SK-N-SH treated with all-trans-retinoic acid at 6 μM for 48 hours (cell line): ENCODE measurements around the gene PDCD1.

Experiments used
- ATAC-seq: fragments of 200-7000 bp; cut with Tn5 transposase; 3 replicates; pipeline ENCODE4 v1.9.1; 2020; ENCODE audit warnings: mild to moderate bottlenecking, moderate library complexity
- BACH2 ChIP-seq: fragments of 250-450 bp; sonication (Bioruptor Pico); IDR thresholded peaks from 2 replicates; pipeline ENCODE4 v1.9.0; 2021; ENCODE audit warnings: mild to moderate bottlenecking, borderline replicate concordance
- ESRRG ChIP-seq: fragments of 250-450 bp; sonication (Bioruptor Pico); IDR thresholded peaks from 2 replicates; pipeline ENCODE4 v1.6.1; 2021; ENCODE audit warnings: mild to moderate bottlenecking
- GLIS3 ChIP-seq: fragments of 250-450 bp; sonication (Bioruptor Pico); IDR thresholded peaks from 2 replicates; pipeline ENCODE4 v1.5.0; 2020; ENCODE audit warnings: mild to moderate bottlenecking, moderate library complexity
- ISL1 ChIP-seq: fragments of 250-450 bp; sonication (Bioruptor Pico); IDR thresholded peaks from 2 replicates; pipeline ENCODE4 v2.1.2; 2022; ENCODE audit warnings: mild to moderate bottlenecking, moderate library complexity
- OSR1 ChIP-seq: fragments of 250-450 bp; sonication (Bioruptor Pico); IDR thresholded peaks from 2 replicates; pipeline ENCODE4 v1.8.0; 2022; ENCODE audit warnings: moderate library complexity, mild to moderate bottlenecking, inconsistent platforms
- PPARA ChIP-seq: fragments of 250-450 bp; sonication (Bioruptor Pico); IDR thresholded peaks from 2 replicates; pipeline ENCODE4 v1.5.0; 2020; ENCODE audit warnings: mild to moderate bottlenecking, borderline replicate concordance
- RARB ChIP-seq: fragments of 250-450 bp; sonication (Bioruptor Pico); IDR thresholded peaks from 2 replicates; pipeline ENCODE4 v1.8.0; 2021; ENCODE audit warnings: mild to moderate bottlenecking, moderate library complexity
- TOX ChIP-seq: fragments of 250-450 bp; sonication (Bioruptor Pico); IDR thresholded peaks from 2 replicates; pipeline ENCODE4 v1.8.0; 2021; ENCODE audit warnings: mild to moderate bottlenecking, moderate library complexity, borderline replicate concordance
- ZC3H10 ChIP-seq: fragments of 250-450 bp; sonication (Bioruptor Pico); IDR thresholded peaks from 2 replicates; pipeline ENCODE4 v1.5.1; 2021; ENCODE audit warnings: mild to moderate bottlenecking, moderate library complexity
- ZFP3 ChIP-seq: fragments of 250-450 bp; sonication (Bioruptor Pico); IDR thresholded peaks from 2 replicates; pipeline ENCODE4 v1.5.0; 2020; ENCODE audit warnings: mild to moderate bottlenecking, moderate library complexity
- ZFP30 ChIP-seq: fragments of 450-650 bp; formaldehyde crosslinking; IDR thresholded peaks from 2 replicates; pipeline ENCODE4 v1.5.0; 2022; ENCODE audit warnings: mild to moderate bottlenecking, moderate library complexity
- ZNF565 ChIP-seq: fragments of 450-650 bp; formaldehyde crosslinking; conservative IDR thresholded peaks from 2 replicates; pipeline ENCODE4 v1.5.0; 2020; ENCODE audit warnings: low read depth, mild to moderate bottlenecking, moderate library complexity
- ZNF70 ChIP-seq: fragments of 450-650 bp; formaldehyde crosslinking; IDR thresholded peaks from 2 replicates; pipeline ENCODE4 v1.5.0; 2020; ENCODE audit warnings: mild to moderate bottlenecking, moderate library complexity
- ZNF8 ChIP-seq: fragments of 450-650 bp; formaldehyde crosslinking; IDR thresholded peaks from 2 replicates; pipeline ENCODE4 v1.5.0; 2020; ENCODE audit warnings: mild to moderate bottlenecking, moderate library complexity
- TF ChIP-seq, protein P1 (sequence below): fragments of 250-450 bp; sonication (Bioruptor Pico); IDR thresholded peaks from 2 replicates; pipeline ENCODE4 v1.8.0; 2020; ENCODE audit warnings: mild to moderate bottlenecking, moderate library complexity, borderline replicate concordance
- TF ChIP-seq, protein P2 (sequence below): fragments of 250-450 bp; sonication (Bioruptor Pico); IDR thresholded peaks from 2 replicates; pipeline ENCODE4 v1.5.1; 2020; ENCODE audit warnings: low read depth, mild to moderate bottlenecking, moderate library complexity
- TF ChIP-seq, protein P3 (sequence below): fragments of 250-450 bp; sonication (Bioruptor Pico); IDR thresholded peaks from 2 replicates; pipeline ENCODE4 v1.5.1; 2021; ENCODE audit warnings: mild to moderate bottlenecking, moderate library complexity
- TF ChIP-seq, protein P4 (sequence below): fragments of 250-450 bp; sonication (Bioruptor Pico); IDR thresholded peaks from 2 replicates; pipeline ENCODE4 v1.5.0; 2020; ENCODE audit warnings: mild to moderate bottlenecking, moderate library complexity
- TF ChIP-seq, protein P5 (sequence below): fragments of 250-450 bp; sonication (Bioruptor Pico); IDR thresholded peaks from 2 replicates; pipeline ENCODE4 v1.8.0; 2021; ENCODE audit warnings: low read depth, mild to moderate bottlenecking, moderate library complexity, borderline replicate concordance

PDCD1 gene

DNA sequence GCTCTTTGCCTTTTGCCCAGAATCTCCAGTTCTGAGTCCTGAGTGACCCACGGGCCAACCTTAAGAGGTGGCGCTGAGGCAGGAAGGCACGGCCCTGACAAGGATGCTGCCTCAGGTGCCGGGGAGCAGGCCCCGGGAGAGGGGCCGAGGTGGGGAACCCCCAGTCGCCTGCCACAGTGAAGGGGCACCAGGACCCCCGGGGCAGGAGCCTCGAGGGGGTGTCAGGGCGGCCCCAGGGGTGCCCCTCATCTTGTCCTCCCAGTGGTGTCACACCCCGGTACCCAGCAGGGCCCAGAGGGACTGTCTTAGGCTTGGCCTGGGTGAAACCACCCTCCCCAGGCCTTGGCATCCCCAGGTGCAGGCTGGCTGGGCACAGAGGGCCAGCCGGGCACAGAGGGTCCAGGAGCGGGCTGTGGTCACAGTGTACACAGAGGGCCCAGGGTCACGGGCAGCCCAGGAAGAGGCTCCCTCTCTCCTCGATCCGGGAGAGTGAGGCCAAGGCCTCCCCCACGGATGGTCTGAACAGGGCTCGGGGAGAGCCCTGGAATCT, 1.0 kb downstream of the PDCD1 start (continued):
- TF ChIP-seq, protein P1, sequence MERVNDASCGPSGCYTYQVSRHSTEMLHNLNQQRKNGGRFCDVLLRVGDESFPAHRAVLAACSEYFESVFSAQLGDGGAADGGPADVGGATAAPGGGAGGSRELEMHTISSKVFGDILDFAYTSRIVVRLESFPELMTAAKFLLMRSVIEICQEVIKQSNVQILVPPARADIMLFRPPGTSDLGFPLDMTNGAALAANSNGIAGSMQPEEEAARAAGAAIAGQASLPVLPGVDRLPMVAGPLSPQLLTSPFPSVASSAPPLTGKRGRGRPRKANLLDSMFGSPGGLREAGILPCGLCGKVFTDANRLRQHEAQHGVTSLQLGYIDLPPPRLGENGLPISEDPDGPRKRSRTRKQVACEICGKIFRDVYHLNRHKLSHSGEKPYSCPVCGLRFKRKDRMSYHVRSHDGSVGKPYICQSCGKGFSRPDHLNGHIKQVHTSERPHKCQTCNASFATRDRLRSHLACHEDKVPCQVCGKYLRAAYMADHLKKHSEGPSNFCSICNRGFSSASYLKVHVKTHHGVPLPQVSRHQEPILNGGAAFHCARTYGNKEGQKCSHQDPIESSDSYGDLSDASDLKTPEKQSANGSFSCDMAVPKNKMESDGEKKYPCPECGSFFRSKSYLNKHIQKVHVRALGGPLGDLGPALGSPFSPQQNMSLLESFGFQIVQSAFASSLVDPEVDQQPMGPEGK (CRISPR knock-in tag) = no peak
- TF ChIP-seq ZNF565 (CRISPR knock-in tag) = no peak
- TF ChIP-seq, protein P2, sequence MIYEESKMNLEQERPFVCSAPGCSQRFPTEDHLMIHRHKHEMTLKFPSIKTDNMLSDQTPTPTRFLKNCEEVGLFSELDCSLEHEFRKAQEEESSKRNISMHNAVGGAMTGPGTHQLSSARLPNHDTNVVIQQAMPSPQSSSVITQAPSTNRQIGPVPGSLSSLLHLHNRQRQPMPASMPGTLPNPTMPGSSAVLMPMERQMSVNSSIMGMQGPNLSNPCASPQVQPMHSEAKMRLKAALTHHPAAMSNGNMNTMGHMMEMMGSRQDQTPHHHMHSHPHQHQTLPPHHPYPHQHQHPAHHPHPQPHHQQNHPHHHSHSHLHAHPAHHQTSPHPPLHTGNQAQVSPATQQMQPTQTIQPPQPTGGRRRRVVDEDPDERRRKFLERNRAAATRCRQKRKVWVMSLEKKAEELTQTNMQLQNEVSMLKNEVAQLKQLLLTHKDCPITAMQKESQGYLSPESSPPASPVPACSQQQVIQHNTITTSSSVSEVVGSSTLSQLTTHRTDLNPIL (CRISPR knock-in tag) = no peak
- TF ChIP-seq, all 23 proteins: peak for 0

DNA sequence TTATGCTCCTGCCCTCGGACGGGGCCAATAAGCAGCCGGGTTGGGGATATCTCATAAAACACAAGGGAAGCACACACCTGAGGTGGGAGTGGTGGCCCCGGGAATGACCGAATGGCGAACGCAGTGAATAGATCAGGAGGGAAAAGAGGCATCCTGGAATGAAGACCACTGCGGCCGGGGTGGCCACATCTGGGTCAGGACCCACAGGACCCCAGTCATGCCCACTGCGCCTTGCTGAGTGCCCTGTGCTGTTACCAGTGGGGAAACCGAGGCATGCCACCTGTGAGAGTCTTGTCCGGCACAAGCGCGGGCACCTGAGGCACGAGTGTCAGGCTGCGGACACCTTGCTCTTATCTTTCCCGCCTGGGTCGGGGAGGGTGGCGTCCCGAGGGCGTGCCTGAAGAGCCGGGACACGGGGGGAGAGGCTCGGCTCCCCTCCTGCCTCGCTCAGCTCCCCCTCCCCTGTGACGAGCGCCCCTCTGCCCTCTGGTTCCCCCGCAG, 1.6 kb downstream of the PDCD1 start:
- no peak for ATAC-seq
- TF ChIP-seq ZFP30 (CRISPR knock-in tag) = no peak
- no peak for TF ChIP-seq TOX
- no peak for TF ChIP-seq OSR1 (CRISPR knock-in tag)
- TF ChIP-seq ISL1 (CRISPR knock-in tag) = no peak
- TF ChIP-seq ZNF70 (CRISPR knock-in tag) = no peak

DNA sequence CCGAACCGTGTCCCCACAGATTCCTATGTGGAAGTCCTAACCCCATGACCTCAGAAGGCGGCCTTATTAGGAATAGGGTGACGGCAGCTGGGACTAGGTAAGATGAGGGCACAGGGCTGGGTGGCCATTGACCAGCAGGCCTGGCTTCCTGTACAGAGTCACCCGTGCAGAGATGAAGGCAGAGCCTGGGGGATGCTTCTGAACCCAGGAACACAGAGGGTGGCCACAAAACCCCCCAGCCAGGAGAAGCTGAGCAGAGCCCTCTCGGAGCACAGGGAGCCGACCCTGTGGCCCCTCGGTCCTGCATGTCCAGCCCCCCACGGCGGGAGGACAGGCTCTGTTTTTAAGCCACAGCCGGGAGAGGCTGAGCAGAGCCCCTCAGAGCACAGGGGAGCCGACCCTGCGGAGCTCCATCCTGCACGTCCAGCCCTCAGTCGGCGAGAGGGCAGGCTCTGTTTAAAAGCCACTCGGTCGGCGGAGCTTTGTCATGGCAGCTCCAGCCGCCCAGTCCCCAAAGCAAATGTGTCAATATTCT, 2.7 kb downstream of the PDCD1 start:
- TF ChIP-seq, protein P3, sequence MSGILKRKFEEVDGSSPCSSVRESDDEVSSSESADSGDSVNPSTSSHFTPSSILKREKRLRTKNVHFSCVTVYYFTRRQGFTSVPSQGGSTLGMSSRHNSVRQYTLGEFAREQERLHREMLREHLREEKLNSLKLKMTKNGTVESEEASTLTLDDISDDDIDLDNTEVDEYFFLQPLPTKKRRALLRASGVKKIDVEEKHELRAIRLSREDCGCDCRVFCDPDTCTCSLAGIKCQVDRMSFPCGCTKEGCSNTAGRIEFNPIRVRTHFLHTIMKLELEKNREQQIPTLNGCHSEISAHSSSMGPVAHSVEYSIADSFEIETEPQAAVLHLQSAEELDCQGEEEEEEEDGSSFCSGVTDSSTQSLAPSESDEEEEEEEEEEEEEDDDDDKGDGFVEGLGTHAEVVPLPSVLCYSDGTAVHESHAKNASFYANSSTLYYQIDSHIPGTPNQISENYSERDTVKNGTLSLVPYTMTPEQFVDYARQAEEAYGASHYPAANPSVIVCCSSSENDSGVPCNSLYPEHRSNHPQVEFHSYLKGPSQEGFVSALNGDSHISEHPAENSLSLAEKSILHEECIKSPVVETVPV = no peak
- TF ChIP-seq BACH2 (CRISPR knock-in tag) = no peak
- no peak for TF ChIP-seq ZC3H10 (CRISPR knock-in tag)
- TF ChIP-seq GLIS3 (CRISPR knock-in tag) = no peak
- no peak for TF ChIP-seq ZFP3
- no peak for TF ChIP-seq TOX
- TF ChIP-seq ZFP30 (CRISPR knock-in tag) = no peak
- ATAC-seq = no peak

DNA sequence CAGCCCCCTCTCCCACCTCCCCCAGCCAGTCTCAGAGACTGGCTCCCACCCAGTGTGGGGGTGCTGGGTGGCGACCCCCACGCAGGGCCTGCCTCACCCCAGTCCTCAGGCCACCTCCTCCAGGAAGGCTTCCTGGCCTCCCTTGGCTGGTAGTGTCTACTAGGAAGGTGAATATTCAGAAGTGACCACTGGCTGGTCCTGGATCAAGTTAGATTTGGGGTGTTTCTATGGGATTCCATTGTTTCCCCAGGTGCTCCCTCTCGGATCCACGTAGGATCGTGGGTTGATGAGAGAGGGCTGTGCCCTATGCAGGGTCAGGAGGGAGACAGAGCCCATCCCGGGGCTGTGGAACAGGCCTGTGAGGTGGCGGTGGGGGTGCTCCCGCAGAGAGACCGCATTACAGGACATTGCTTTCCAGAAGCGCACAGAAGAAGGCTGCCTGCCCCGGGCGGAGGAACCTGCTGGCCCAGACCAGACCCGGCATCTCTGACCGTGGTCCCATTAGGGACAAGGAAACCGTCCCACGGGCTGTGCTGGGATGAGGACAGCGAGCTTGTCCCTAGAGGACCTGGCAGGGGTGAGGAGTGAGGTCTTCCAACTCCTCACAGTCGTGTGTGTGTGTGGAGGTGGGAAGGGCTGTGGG, 3.3 kb downstream of the PDCD1 start:
- ATAC-seq = no peak
- TF ChIP-seq ZNF565 (CRISPR knock-in tag) = no peak
- TF ChIP-seq RARB (CRISPR knock-in tag) = no peak
- no peak for TF ChIP-seq OSR1 (CRISPR knock-in tag)
- TF ChIP-seq ZFP3 = no peak
- no peak for TF ChIP-seq ISL1 (CRISPR knock-in tag)
- TF ChIP-seq ZNF8 = no peak
- TF ChIP-seq, protein P4, sequence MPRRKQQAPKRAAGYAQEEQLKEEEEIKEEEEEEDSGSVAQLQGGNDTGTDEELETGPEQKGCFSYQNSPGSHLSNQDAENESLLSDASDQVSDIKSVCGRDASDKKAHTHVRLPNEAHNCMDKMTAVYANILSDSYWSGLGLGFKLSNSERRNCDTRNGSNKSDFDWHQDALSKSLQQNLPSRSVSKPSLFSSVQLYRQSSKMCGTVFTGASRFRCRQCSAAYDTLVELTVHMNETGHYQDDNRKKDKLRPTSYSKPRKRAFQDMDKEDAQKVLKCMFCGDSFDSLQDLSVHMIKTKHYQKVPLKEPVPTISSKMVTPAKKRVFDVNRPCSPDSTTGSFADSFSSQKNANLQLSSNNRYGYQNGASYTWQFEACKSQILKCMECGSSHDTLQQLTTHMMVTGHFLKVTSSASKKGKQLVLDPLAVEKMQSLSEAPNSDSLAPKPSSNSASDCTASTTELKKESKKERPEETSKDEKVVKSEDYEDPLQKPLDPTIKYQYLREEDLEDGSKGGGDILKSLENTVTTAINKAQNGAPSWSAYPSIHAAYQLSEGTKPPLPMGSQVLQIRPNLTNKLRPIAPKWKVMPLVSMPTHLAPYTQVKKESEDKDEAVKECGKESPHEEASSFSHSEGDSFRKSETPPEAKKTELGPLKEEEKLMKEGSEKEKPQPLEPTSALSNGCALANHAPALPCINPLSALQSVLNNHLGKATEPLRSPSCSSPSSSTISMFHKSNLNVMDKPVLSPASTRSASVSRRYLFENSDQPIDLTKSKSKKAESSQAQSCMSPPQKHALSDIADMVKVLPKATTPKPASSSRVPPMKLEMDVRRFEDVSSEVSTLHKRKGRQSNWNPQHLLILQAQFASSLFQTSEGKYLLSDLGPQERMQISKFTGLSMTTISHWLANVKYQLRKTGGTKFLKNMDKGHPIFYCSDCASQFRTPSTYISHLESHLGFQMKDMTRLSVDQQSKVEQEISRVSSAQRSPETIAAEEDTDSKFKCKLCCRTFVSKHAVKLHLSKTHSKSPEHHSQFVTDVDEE (CRISPR knock-in tag) = no peak
- TF ChIP-seq ZNF70 (CRISPR knock-in tag) = no peak
- TF ChIP-seq BACH2 (CRISPR knock-in tag) = no peak
- TF ChIP-seq, protein P1 (CRISPR knock-in tag) = no peak
- TF ChIP-seq ESRRG (CRISPR knock-in tag) = no peak
- TF ChIP-seq, protein P5, sequence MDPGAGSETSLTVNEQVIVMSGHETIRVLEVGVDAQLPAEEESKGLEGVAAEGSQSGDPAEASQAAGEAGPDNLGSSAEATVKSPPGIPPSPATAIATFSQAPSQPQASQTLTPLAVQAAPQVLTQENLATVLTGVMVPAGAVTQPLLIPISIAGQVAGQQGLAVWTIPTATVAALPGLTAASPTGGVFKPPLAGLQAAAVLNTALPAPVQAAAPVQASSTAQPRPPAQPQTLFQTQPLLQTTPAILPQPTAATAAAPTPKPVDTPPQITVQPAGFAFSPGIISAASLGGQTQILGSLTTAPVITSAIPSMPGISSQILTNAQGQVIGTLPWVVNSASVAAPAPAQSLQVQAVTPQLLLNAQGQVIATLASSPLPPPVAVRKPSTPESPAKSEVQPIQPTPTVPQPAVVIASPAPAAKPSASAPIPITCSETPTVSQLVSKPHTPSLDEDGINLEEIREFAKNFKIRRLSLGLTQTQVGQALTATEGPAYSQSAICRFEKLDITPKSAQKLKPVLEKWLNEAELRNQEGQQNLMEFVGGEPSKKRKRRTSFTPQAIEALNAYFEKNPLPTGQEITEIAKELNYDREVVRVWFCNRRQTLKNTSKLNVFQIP (CRISPR knock-in tag) = no peak
- TF ChIP-seq, protein P2 (CRISPR knock-in tag) = no peak
- no peak for TF ChIP-seq PPARA (CRISPR knock-in tag)
- TF ChIP-seq TOX = no peak
- no peak for TF ChIP-seq ZFP30 (CRISPR knock-in tag)
- no peak for TF ChIP-seq GLIS3 (CRISPR knock-in tag)
- no peak for TF ChIP-seq ZC3H10 (CRISPR knock-in tag)
